Astrocyte (in vitro differentiated cells and primary cell): ENCODE data around the gene GPR68. TPM values are rescaled to one million over a fixed set of nuclear protein-coding genes. Genes with fewer than 3 reads are reported as not detected.

Experiments
- DNase-seq: peaks from one replicate; pipeline ENCODE4 v3.0.0-alpha.2; 2010; ENCODE audit warnings: low read depth
- FAIRE-seq: peaks from 2 replicates; lab custom pipeline; 2011; peaks lifted over from hg19 to GRCh38; lab: Jason Lieb, UNC
- H2AFZ ChIP-seq: 2 replicates; pipeline ENCODE4 v1.6.0; 2012; ENCODE audit warnings: low read depth, low read length, inconsistent platforms
- H3K27ac ChIP-seq: 2 replicates; pipeline ENCODE4 v1.5.1; 2011; ENCODE audit warnings: low read depth, low read length, inconsistent platforms
- H3K27me3 ChIP-seq: 2 replicates; pipeline ENCODE4 v1.6.0; 2011; ENCODE audit warnings: low read length, inconsistent platforms; ENCODE audit not compliant: insufficient read depth
- H3K36me3 ChIP-seq: 2 replicates; pipeline ENCODE4 v1.5.1; 2011; ENCODE audit warnings: low read length, inconsistent platforms; ENCODE audit not compliant: insufficient read depth
- H3K4me1 ChIP-seq: 2 replicates; pipeline ENCODE4 v1.5.1; 2011; ENCODE audit warnings: low read length, inconsistent platforms; ENCODE audit not compliant: insufficient read depth
- H3K4me2 ChIP-seq: 2 replicates; pipeline ENCODE4 v1.6.0; 2012; ENCODE audit warnings: low read length, inconsistent platforms
- H3K4me3 ChIP-seq: 2 replicates; pipeline ENCODE4 v1.5.1; 2011; ENCODE audit warnings: low read depth, mild to moderate bottlenecking, low read length, inconsistent platforms; ENCODE audit not compliant: insufficient read depth
- H3K79me2 ChIP-seq: 2 replicates; pipeline ENCODE4 v1.6.0; 2012; ENCODE audit warnings: mild to moderate bottlenecking, low read length, inconsistent platforms; ENCODE audit not compliant: insufficient read depth
- H3K9ac ChIP-seq: 2 replicates; pipeline ENCODE4 v1.6.0; 2012; ENCODE audit warnings: mild to moderate bottlenecking, low read length, inconsistent platforms
- H3K9me3 ChIP-seq: 2 replicates; pipeline ENCODE4 v1.5.1; 2012; ENCODE audit warnings: low read depth, mild to moderate bottlenecking, low read length, inconsistent platforms; ENCODE audit not compliant: insufficient read depth
- H4K20me1 ChIP-seq: 2 replicates; pipeline ENCODE4 v1.6.0; 2012; ENCODE audit warnings: low read length, inconsistent platforms; ENCODE audit not compliant: insufficient read depth
- H3K27ac Mint-ChIP-seq: one replicate; pipeline ENCODE4 v1.8.0; 2021; ENCODE audit warnings: mild to moderate bottlenecking, mixed read lengths; ENCODE audit not compliant: unreplicated experiment
- H3K27me3 Mint-ChIP-seq: one replicate; pipeline ENCODE4 v1.8.0; 2021; ENCODE audit warnings: low read depth, mixed read lengths; ENCODE audit not compliant: unreplicated experiment
- H3K36me3 Mint-ChIP-seq: one replicate; pipeline ENCODE4 v1.8.0; 2021; ENCODE audit warnings: low read depth, mixed read lengths; ENCODE audit not compliant: unreplicated experiment
- H3K4me1 Mint-ChIP-seq: one replicate; pipeline ENCODE4 v1.8.0; 2021; ENCODE audit warnings: low read depth, mixed read lengths; ENCODE audit not compliant: unreplicated experiment
- H3K4me3 Mint-ChIP-seq: one replicate; pipeline ENCODE4 v1.8.0; 2021; ENCODE audit warnings: mild to moderate bottlenecking, moderate library complexity, mixed read lengths; ENCODE audit not compliant: unreplicated experiment
- H3K9me3 Mint-ChIP-seq: one replicate; pipeline ENCODE4 v1.8.0; 2021; ENCODE audit warnings: mild to moderate bottlenecking, mixed read lengths; ENCODE audit not compliant: unreplicated experiment
- EZH2 ChIP-seq: IDR thresholded peaks from 2 replicates; pipeline ENCODE4 v1.6.1; 2012; ENCODE audit warnings: mild to moderate bottlenecking, low read length, inconsistent platforms; ENCODE audit not compliant: insufficient read depth
- total RNA-seq: library from RNA; stranded (reverse); gene quantifications from 2 replicates; pipeline ENCODE4 v1.2.1, GENCODE V29; 2021
- TF ChIP-seq, protein P1 (sequence below): IDR thresholded peaks from 2 replicates; pipeline ENCODE4 v1.5.1; 2011; ENCODE audit warnings: low read depth, mild to moderate bottlenecking, inconsistent platforms, low read length, moderate library complexity; ENCODE audit not compliant: insufficient read depth

Gene GPR68
- total RNA-seq, 1 donor from 2014 or later: 0.50 TPM

GRCh38 chr14:91265404-91265803 is 20.9 kb upstream of the GPR68 start:
- Mint-ChIP-seq H3K27me3 (peaks cover 43% of the 10 kb centered on the region), H3K27ac (no peak overlapping the region), H3K9me3 (peaks cover 5% of the 10 kb centered on the region), H3K4me3 (no peak overlapping the region), H3K36me3 (peaks cover 2% of the 10 kb centered on the region), H3K4me1 (no peaks in the 10 kb centered on the region)
- no peaks in the 10 kb centered on the region for H3K36me3 ChIP-seq
- H3K9ac ChIP-seq: no peak overlapping the region
- peaks cover 25% of the 10 kb centered on the region for H3K27me3 ChIP-seq
- no peak for TF ChIP-seq EZH2
- TF ChIP-seq, protein P1, sequence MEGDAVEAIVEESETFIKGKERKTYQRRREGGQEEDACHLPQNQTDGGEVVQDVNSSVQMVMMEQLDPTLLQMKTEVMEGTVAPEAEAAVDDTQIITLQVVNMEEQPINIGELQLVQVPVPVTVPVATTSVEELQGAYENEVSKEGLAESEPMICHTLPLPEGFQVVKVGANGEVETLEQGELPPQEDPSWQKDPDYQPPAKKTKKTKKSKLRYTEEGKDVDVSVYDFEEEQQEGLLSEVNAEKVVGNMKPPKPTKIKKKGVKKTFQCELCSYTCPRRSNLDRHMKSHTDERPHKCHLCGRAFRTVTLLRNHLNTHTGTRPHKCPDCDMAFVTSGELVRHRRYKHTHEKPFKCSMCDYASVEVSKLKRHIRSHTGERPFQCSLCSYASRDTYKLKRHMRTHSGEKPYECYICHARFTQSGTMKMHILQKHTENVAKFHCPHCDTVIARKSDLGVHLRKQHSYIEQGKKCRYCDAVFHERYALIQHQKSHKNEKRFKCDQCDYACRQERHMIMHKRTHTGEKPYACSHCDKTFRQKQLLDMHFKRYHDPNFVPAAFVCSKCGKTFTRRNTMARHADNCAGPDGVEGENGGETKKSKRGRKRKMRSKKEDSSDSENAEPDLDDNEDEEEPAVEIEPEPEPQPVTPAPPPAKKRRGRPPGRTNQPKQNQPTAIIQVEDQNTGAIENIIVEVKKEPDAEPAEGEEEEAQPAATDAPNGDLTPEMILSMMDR: no peak
- H3K4me3 ChIP-seq: no peak overlapping the region
- no peaks in the 10 kb centered on the region for H3K9me3 ChIP-seq
- no peak overlapping the region for H2AFZ ChIP-seq
- DNase-seq (no peak), FAIRE-seq (no peak)
- no peaks in the 10 kb centered on the region for H3K79me2 ChIP-seq
- H3K27ac ChIP-seq: no peak overlapping the region
- H4K20me1 ChIP-seq: no peaks in the 10 kb centered on the region
- no peaks in the 10 kb centered on the region for H3K4me1 ChIP-seq
- no peak overlapping the region for H3K4me2 ChIP-seq

DNA sequence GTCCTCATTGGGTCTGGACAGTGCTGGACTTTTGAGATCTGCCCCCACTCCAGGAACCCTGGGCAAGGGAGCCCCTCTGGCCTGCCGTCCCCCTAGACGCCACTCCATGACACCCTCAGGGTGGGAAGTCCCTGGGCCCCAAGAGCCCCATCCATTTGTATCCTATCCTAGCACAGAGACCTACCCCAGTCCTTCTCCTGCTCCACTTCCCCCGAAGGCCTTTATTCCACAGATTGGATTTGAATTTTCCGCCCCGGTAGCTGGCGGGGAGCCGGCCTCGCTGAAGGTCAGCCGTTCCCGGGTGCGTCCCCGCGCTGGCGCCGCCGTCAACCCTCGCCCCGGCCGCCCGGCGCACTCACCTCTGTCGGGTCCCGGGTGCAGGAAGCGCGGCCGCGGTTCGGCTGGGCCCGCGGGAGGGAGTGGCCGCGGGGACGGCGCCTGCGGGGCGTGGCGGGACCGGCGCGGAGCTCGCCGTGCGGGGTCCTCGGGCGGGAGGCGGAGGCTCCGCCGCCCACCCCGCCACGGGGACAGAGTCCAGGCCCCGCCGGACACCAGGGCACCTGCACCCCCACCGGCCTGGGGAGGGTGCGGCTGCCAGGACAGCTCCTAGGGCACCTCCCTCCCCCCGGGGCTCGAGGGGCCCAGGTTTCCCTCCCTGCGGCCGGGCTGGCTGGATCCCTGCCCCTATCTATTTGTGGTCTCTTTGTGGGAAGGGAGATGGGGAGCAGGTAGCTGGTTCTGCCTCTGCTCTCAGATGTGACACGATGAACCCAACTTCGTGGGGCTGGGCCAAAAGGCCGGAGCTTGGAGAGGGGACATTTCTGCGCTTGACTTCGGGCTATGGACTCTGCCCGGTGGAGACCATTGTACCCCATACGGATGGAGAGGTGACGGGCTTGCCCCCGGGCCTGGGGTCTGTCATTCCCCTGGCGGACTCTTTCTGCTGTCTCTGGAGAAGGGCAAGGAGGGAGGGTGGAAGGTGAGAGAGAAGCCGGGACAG is 19.9 kb upstream of the GPR68 start:
- FAIRE-seq: no peak
- Histone ChIP-seq H3K79me2 (no peaks in the 10 kb centered on the region), H2AFZ (peak overlapping the region; percentile 45), H3K36me3 (no peaks in the 10 kb centered on the region), H3K4me3 (peak overlapping the region; percentile 16), H3K9ac (peak overlapping the region; percentile 33), H3K4me1 (no peaks in the 10 kb centered on the region), H3K27me3 (peaks cover 25% of the 10 kb centered on the region), H3K27ac (no peak overlapping the region), H3K4me2 (peak overlapping the region; percentile 78), H3K9me3 (no peaks in the 10 kb centered on the region), H4K20me1 (no peaks in the 10 kb centered on the region)
- no peak for DNase-seq
- peak overlapping the region; percentile 74 for H3K4me3 Mint-ChIP-seq
- TF ChIP-seq, protein P1: no peak
- TF ChIP-seq EZH2: no peak
- no peaks in the 10 kb centered on the region for H3K4me1 Mint-ChIP-seq
- peaks cover 41% of the 10 kb centered on the region for H3K27me3 Mint-ChIP-seq
- H3K36me3 Mint-ChIP-seq: peaks cover 2% of the 10 kb centered on the region
- peaks cover 5% of the 10 kb centered on the region for H3K9me3 Mint-ChIP-seq
- H3K27ac Mint-ChIP-seq: peak overlapping the region; percentile 38

DNA sequence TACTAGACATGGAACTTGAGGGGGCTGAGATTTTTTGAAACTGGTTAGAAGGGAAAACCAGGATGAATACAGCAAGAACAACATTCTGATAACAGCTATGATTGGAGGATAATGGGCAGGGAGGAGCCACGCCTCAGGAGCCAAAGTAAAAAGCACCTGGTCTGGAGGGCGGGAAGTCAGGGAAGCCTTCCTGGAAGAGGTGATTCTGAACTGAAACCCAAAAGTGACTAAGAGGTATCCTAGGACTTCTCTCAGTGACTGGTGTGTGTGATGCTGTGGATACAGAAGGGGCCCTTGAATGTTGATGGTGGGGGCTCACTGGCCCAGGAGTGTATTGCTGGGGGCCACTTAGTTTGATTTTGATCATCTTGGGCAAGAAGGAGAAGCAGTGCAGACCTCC is 18.8 kb upstream of the GPR68 start:
- Histone ChIP-seq H3K79me2 (no peaks in the 10 kb centered on the region), H3K27ac (no peak overlapping the region), H3K4me2 (no peak overlapping the region), H3K9me3 (no peaks in the 10 kb centered on the region), H4K20me1 (no peaks in the 10 kb centered on the region), H3K36me3 (no peaks in the 10 kb centered on the region), H3K9ac (no peak overlapping the region), H3K27me3 (peaks cover 25% of the 10 kb centered on the region), H3K4me1 (no peaks in the 10 kb centered on the region), H3K4me3 (no peak overlapping the region), H2AFZ (no peak overlapping the region)
- Mint-ChIP-seq H3K9me3 (peaks cover 5% of the 10 kb centered on the region), H3K4me1 (no peaks in the 10 kb centered on the region), H3K4me3 (no peak overlapping the region), H3K27me3 (peaks cover 39% of the 10 kb centered on the region), H3K36me3 (peaks cover 2% of the 10 kb centered on the region), H3K27ac (peak overlapping the region; percentile 66)
- TF ChIP-seq EZH2: no peak
- TF ChIP-seq, protein P1: no peak
- DNase-seq (no peak), FAIRE-seq (no peak)
